NT2/D1 (cell line): ENCODE measurements around the gene ZBTB26.

ENCODE experiments used
- SUZ12 ChIP-seq: IDR thresholded peaks from 2 replicates; pipeline ENCODE4 v1.6.1; 2011; ENCODE audit not compliant: insufficient read length, insufficient read depth; ENCODE audit errors: extremely low read depth
- YY1 ChIP-seq: IDR thresholded peaks from 2 replicates; pipeline ENCODE4 v1.6.1; 2011; ENCODE audit not compliant: insufficient read length, insufficient read depth
- ZNF274 ChIP-seq: IDR thresholded peaks from 2 replicates; pipeline ENCODE4 v1.6.1; 2011; ENCODE audit warnings: mild to moderate bottlenecking, low read depth, low read length

DNA sequence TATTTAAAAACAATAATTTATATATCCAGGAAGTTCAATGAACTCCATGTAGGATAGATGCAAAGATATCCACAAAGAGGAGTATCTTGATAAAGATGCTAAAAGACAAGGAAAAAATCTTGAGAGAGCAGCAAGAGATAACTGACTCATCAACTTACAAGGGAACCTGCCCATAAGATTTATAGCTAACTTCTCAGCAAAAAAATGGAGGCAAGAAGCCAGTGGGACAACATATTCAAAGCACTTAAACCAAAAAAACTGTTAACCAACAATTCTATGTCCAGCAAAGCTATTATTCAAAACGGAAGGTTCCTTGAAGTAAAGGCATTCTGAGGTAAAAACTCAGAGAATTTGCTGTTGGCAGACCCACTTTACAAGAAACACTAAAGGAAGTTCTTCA is 29.8 kb upstream of the ZBTB26 start:
- TF ChIP-seq YY1, result no peak
- TF ChIP-seq ZNF274, result no peak
- no peak for TF ChIP-seq SUZ12
